ENCODE data around the gene B4GALT1.

The B4GALT1 gene

DNA sequence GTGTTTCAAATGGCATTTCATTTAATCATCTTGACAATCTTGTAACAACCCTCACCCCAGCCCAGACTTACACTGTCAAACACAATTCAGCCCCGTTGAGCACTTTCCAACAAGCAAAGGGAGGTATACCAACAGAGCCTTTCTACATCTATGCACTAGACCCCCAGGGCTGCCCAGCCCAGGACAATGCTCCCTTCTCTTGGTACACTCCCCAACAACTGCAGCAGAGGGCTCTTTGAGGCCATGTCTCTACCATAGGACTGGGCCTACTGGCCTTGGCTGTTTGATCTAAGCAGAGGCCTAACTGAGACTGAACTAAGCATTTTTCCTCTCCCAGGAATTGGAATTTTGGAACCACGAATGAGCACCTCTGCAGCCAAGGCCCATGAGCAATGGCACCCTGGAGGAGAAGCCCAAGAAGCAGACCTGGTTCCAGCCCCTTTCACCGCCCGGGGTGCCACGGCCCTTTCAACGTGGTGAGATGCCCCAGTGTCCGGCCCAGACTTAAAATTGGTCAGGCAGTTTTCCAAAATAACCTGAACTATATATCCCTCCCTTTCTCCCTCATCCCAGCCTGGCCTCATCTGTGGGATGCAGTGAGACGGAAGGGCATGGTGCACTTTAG lies 43.6 kb downstream of the B4GALT1 start:
- DNase-seq: no peak

DNA sequence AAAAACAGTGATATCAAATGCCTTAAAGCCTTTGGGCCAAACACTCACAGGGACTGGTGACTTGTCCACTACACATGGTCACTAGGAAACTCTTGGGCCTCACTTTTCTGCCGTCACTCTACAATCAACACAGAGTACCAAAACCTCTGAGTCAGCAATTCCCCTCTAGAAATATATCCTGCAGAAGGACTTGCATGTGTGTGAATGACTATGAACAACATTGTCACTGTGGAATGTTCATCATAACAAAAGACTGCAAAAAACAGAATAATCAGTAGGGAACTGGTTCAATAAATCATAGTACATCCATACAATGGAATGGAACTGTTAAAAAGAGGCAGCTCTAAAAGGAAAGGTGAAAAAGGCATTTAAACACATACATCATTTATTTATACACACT lies 46.5 kb downstream of the B4GALT1 start:
- no peak for DNase-seq

DNA sequence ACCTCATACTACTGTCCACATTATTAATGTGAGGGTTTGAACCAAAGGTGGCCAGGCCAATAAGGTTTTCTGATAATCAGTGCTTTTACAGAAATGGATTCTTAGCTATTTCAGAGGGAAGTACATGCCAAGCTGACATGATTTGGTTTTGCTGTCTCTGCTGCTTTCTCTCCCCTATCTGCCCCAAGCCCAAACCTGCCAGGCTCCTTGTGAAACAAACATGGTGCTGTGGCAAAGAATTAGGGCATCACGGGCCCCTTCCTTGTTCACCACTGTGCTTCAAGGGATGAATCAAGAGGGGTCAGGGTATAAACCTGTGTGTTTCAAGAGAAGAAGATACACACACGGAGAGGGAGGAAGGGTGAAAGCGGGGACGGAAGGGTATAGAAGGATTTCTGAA lies 49.3 kb downstream of the B4GALT1 start:
- no peak for DNase-seq

DNA sequence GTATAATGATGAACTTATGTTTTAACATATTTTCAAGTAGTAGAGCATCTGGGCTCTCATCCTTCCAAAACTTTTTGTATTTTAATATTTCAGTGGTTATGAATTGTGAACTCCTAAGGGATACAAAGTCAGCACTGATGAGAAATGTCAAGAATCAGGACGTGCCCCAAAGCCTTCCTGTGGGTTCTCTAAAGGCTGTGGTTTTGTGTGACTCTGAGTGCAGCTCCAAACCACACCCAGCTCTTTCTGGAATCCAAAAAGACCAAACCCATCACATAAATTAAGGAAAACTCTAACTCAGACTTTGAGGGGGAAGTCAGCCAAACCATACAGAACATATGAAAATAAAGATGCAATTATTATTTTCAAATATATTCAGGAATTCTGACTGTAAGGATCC lies 49.8 kb downstream of the B4GALT1 start:
- DNase-seq: no peak

DNA sequence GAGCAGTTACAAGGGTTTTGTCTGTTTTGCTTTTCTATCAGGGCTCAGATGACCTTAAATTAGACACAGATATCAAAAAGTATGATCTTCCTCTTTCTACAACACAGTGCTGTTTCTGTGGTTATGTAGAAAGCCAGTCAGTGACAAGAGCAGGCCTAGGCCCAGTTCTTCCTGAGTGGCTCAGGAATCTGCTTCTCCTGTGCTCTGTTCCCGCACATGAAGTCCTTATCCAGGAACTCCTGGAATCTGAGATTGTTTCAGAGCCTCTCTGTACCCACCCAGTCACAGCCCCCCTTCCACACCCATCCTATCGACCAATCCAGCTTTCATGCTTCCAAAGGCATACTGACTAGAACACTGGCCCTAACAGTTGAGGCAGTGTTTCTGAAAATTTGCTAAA lies 50.3 kb downstream of the B4GALT1 start:
- no peak for DNase-seq

DNA sequence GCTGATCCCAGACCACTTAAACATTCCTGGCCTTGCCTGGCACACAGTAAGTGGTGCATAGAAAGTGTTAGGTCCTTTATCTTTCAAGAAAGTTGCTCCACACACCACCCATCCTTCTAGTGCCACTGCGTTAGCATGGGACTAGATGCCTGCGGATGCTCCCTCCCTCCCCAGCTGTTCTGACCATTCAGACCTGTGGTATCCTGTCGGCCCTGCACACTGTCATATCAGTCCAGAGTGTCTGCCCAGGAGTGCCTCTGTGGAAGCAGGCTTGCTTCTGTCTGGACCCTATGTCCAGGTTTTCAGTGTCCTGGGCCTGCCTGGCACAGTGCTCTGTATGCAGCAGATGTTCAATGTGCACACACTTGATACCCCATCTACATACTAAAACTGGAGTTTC lies 52.4 kb downstream of the B4GALT1 start:
- DNase-seq: no peak

DNA sequence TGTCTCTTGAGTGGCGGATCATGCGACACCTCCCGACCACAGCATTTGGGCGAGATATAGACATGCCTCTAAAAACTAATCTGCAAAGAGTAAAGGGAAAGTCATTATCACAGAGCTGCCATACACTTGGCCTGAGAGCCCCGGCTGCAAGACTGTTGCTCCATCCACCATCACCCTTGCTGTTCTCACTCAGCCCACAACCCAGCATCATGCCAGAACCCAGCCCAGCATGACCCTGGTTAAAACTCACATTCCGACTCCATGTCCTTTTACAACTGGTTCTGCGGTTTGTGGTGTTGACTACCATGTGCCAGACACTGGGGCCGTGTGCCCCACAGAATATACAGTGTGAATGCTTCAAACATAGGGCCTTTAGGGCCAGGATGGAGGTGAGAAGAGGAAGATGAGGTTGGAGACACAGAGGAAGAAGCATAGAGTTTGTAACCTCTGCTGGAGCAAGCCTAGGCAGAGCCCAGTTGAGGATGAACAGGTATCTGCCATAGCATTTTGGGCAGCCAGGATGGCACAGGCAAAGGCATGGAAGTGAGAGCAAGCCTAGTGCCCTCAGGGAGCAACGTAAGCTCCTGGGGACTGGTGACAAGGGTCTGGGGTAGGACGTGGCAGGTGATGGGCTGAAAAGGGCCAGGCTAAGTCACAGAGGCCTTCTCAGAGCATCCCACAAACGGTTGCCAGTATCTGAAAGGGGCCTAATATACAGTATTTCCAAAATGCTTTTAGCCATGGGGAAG lies 53.2 kb downstream of the B4GALT1 start:
- no peak for DNase-seq

DNA sequence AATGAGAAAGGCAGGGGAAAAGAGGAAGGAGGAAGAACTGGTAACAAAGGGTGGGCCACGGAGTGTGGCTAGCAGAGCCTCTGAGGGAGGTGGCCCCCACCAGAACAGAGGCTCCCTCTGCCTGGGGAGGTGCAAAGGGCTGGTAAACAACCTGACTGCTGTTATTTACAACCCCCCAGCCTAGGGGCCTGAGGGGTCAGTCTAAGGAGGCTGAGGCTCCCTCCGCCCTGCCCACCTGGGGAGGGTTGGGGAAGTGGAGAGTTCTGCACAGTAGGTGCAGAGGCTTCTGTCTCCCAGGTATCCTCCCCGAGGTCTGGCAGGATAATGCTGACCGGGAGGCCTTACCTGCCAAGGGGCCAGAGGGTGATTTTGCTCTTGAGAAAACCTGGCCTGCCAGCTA lies 55.0 kb downstream of the B4GALT1 start:
- DNase-seq: no peak

DNA sequence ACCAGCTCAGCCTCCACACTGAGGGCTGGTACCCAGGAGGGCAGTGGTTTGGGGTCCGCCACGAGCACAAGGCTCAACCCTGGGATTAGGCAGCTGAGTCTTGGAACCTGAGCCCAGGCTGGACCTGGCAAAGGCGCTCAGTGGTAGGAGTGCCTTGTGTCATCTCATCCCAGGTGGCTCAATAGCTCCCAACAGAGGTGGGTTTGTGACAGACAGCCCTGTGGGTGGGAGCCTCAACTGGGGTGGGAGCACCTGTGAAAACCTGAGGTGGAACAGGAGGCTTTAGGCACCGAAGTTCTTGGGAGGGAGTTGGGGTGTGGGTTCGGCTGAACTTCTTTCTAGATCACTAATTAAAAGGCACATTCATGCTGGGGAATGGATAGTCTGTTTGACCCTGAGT lies 55.5 kb downstream of the B4GALT1 start:
- DNase-seq: no peak

DNA sequence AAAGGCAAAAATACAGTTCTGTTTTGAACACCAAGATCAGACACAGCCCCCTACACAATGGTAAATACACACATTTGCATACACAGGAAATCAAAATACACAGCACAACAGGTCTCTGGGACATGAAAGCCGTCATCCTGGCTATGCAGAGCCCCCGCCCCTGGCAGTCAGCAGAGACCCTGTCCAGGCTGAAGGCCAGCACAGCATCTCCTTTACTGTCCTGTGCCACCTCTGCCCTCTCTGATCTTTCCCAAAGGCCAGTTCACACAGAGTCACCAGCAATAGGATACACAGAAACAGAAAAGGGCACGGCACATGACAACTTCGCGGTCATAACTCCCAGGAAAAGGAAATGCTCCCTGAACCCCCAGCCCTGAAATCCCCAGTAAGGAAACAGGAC lies 56.5 kb downstream of the B4GALT1 start:
- no peak for DNase-seq

DNA sequence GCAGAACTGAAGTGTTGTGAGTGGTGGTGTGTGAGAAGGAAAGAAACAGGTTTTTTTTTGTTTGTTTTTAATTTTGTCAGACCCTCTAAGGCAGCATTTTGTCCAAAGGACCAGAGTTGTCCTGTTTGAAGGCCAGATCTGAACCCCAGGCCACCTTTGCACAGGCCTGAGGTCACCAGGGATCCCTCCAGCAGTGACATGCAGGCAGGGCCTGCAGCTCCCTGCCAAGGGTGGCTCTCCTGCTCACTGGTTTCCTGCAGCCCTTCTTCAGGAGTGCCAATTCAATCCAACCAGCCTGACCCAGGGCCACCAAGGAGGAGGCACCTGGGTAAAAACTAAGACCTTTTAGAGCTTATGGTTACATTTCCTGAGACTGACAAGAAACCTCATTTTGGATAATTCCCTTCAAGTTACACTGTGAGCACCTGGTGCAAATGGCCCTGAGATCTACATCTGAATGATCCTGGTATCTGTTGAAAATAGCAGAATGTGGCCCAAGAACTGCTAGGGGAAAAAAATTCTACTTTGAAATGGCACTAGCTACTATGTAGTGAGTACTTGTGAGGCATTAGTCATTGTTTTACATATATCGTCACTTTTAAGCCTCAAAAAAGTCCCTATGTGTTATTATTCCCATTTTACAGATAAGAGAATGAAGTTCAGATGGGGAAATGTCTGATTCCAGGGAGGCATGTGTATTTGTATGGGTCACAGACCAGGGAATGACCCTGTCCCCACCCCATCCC lies 57.1 kb downstream of the B4GALT1 start:
- DNase-seq: no peak

DNA sequence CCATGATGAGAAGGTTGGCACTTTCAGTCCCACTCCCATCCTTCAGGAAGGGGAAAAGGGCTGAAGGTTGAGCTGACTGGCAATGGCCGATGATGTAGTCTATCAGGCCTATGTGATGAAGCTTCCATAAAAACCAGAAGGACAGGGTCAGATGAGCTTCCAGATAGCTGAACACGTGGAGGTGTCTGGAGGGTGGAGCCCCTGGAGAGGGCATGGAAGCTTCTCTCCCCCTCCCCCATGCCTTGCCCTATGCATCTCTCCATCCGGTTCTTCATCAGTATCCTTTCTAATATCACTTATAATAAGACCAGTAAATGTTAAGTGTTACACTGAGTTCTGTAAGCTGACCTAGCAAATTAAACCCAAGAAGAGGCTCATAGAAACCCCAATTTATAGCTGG lies 58.0 kb downstream of the B4GALT1 start:
- no peak for DNase-seq

DNA sequence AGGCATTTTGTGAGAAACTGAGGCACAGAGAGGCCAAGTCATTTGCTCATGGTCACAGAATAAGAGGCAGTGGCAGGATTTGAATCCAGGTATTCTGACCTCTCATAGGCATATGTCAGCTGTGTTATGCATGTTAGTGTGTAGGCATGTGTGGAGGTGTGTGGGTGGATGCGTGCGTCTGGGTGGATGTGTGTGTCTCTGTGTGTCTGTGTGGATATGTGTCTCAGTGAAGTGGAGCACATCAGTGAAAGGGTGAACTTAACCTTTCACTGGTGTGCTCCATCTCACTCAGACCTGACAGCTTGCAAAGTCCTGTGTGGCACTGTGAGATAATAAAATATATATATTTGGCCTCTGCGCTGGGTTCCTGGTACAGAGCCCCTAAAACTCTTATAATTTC lies 58.7 kb downstream of the B4GALT1 start:
- DNase-seq: no peak

DNA sequence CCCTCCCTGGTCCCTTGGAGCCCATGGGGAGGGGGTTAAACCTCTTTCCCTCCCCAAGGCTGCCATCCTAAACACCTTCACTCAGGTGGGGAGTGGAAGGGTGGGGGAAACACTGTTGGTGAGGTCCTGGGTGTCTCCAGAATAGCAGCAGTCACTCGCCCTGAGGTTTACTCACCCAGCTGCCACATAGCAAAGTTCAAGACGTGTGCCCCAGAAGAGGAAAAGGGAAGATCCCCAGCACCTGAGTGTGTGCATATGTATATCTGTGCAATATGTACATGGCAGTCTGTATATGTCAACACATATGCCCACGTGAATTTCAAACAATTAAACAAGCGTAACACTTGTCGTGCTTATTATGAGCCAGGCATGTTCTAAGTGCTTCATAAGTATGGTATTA lies 59.4 kb downstream of the B4GALT1 start:
- no peak for DNase-seq

DNA sequence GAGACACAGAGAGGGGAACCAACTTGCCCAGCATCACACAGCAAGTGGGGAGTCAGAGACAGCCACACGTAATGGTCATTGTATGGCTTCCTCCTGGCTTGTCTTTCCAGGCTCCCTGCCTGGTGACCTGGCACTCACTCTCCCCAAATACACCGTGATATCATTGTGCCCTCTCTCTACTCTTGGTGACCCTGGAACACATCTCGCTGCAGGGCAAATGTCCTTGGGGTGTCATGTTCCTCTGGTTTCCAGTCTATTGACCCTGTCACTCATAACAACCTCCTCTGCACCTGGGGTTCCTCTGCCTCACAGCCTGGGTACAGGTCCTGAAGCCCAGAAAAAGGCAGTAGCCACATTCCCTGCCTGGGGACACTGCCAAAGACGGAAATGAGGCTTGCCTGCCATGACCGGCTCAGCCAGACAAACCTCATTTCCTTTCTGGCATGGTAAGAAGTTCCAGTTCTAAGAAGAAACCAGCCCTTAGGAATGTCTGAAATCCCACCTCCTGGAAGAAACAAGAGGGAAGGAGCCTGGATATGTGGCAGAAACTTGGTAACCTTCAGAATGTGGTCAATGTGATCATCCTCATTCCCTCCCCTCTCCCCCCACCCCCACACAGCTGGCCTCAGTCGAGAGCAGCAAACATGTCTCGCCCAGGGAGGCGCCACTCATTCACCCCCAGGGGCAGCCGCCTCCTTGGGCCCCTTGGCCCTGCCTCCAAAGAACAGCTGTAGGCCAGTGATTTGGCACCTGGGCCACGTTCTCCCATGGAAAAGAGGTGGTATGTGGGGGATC lies 60.1 kb downstream of the B4GALT1 start:
- DNase-seq: no peak

DNA sequence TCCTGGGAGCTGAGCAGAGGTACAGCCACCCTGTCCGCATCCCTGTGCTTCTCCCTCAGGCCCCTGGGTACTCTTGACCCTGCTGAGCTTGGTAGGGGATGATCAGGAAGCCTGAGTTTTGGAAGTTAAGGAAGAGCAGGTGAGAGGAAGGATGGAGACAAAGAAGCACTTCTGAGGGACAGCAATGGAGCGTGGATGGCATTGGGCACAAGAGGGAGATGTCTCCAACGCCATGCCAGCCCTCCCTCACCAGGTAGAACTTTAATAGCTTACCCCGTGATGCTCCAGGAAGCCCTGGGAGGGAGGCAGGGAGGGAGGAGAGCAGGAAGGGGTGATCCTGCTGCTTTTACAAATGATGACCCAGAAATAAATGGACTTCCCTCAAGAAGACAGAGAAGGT lies 60.8 kb downstream of the B4GALT1 start:
- DNase-seq: no peak

DNA sequence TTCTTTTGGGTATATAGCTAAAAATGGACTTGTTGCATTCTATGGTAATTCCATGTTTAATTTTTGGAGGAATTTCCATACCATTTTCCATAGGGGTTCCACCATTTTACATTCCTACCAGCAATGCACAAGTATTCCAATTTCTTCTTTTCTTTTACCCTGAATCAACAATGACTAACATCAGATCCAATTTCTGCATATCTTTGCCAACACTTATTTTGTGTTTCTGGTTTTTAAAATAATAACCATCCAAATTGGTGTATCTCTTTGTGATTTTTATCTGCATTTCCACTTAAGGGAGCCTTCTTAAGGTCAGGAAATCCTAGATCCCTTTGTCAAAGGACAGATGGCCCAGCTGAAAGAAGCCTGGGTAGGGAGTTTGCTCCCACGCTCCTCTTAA lies 61.2 kb downstream of the B4GALT1 start:
- DNase-seq: no peak

DNA sequence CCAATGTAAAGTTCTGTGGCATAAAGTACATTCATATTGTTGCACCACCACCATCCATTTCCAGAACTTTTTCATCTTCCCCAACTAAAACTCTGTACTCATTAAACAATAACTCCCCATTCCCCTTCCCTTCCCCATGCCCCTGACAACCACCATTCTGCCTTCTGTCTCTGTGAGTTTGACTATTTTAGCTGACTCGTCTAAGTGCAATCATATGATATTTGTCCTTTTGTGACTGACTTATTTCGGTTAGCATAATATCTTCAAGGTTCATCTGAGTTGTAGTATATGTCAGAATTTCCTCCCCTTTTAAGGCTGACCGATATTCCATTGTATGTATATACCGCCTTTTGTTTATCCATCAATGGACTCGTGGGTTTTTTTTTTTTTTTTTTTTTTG lies 61.6 kb downstream of the B4GALT1 start:
- no peak for DNase-seq

DNA sequence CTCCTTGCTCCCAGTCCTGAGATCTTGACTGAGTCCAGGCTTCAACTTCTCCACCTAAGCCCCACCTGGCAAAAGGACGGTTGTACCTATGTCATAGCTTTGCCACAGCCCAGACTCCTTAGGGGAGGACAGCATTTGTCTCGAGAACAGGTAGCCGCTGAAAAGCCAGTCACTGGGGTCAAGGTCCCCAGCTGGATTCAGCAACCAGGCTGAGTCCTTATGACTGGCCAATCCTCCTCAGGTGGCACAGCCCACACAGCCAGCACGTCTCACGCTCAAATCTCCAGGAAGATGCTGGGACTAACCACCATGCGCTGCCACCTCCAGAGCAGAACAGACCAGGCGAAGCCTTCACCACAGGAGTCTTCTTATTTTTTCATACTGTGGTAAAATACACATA lies 62.7 kb downstream of the B4GALT1 start:
- DNase-seq: no peak

DNA sequence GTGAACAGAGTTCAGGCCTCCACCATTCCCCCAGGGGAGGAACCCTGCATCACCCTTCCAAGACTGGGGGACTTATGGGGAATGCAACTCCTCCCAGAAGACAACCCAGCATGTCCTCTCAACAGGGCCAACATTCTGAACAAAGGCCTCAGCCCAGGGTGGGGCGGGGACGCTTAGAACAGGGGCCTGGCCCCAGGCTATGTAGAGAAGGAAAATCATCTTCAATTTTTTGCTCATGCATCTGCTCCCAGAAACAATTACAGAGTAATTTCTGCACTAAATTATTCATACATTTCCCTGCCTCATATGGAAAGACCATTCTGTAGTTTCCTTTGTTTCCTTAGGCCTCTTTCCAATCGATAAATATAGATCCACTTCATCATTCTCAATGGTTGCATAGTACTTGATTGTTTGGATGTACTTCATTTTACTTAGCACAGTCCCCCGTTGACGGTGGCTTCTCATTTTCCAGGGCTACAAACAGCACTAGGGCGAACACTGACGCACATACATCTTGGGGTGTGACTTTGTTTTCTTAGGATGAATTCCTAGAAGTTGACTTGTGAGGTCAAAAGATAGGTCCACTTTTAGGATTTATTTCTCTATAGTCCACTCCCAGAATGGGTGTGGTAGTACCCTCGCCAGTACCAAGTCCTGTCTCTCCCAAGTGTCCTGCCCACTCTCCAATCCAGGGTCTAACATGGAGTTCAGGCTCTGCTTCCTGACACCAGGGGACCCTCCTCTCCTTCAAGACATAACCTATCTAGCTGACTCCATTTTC lies 63.4 kb downstream of the B4GALT1 start:
- no peak for DNase-seq

DNA sequence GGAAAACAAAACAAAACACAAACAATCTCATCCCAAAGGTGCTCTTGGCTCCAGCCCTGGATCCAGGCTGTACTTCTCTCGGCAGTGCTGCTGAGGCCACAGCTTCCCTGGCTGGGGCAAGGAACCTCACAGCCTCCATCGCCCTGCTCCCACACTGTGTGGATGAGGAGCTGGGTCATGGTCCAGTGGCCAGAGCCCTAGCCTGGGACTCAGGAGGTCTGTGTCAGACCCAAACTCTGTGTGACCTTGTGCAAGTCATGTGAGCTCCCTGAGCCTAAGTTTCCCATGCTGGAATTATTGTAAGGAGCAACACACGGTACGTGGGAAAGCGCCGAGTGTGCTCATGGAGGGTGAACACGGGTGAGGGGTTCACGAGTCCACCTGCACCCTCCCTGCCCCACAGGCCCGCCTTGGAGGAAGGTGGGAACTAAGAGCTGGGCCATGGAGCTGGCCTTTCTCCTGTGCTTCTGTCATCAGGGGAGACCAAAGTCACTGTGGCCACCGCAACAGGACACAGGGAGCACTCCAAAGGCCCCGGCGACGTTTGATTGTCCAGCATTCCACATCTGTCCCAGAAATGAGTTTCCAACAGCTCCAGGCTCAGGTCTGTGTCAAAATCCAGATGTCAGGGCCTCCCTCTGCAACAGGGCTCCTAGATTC lies 64.5 kb downstream of the B4GALT1 start:
- DNase-seq: no peak

Data from stimulated activated CD4-positive, alpha-beta T cell treated with anti-CD3 and anti-CD28 coated beads, Interleukin-4, amount 100 ng/mL, for 24 hours (primary cell).